OCI-LY3 (cell line): ENCODE data around the gene AHR.

Experiments
- CTCF ChIP-seq: fragments of 200-600, 300-600 bp; sonication (generic); IDR thresholded peaks from 2 replicates; pipeline ENCODE4 v1.5.1; 2014; ENCODE audit warnings: antibody characterized with exemption, low read length, low read depth
- EZH2phosphoT487 ChIP-seq: fragments of 200-600 bp; shearing (Covaris generic); IDR thresholded peaks from 2 replicates; pipeline ENCODE4 v1.6.1; 2018; ENCODE audit warnings: antibody characterized with exemption, mixed run types, low read depth

GRCh38 chr7:17347401-17347800 is 48.9 kb downstream of the AHR start:
- TF ChIP-seq CTCF (no peak), EZH2phosphoT487 (no peak)
